Esophagus squamous epithelium (tissue), 4 donors: ENCODE data around the gene TPO.

ENCODE experiments used
- CTCF ChIP-seq, 6 experiments: fragments of 450-650 bp in 4 of 6; fragments of 200-600 bp in 2 of 6; sonication (generic) in 2 of 6; IDR thresholded peaks; one replicate each; pipeline ENCODE4 v1.5.1; 2016 to 2019; ENCODE audit warnings: antibody characterized with exemption in 6 of 6, mild to moderate bottlenecking in 4 of 6, moderate library complexity in 4 of 6
- POLR2A ChIP-seq, 4 donors: fragments of 450-650 bp; IDR thresholded peaks; one replicate each; pipeline ENCODE4 v1.6.1; 2017; ENCODE audit warnings: antibody characterized with exemption in 4 of 4, mild to moderate bottlenecking in 4 of 4, moderate library complexity in 3 of 4

- TF ChIP-seq CTCF (IDR thresholded peaks at IDR 0.05) (peak; percentile 34 to 88 (median 76)), POLR2A (IDR thresholded peaks at IDR 0.05) (no peak)
These were observed 132.8 kb downstream of the TPO start for GRCh38 chr2:1546023-1546591.
